Peyer's patch (tissue), 4 donors: ENCODE results near the gene MAN1C1. TPM values are rescaled to one million over a fixed set of nuclear protein-coding genes. Genes with fewer than 3 reads are reported as not detected.

Source experiments
- DNase-seq, 3 donors: peaks; one replicate each; pipeline ENCODE4 v3.0.0-alpha.2; 2017 to 2019
- H3K27ac ChIP-seq, 4 donors: fragments of 200-600 bp; sonication (generic); one replicate each; pipeline ENCODE4 v1.5.1; 2016 to 2019
- H3K27me3 ChIP-seq, 2 donors: fragments of 200-600 bp; sonication (generic); one replicate each; pipeline ENCODE4 v1.5.1; 2019
- H3K36me3 ChIP-seq, 3 donors: fragments of 200-600 bp; sonication (generic); one replicate each; pipeline ENCODE4 v1.5.1; 2016 to 2019
- H3K4me1 ChIP-seq, 4 donors: fragments of 200-600 bp; sonication (generic); one replicate each; pipeline ENCODE4 v1.5.1; 2016 to 2019
- H3K4me3 ChIP-seq, 4 donors: fragments of 200-600 bp; sonication (generic); 1 replicate in 3 of 4; 2 replicates in 1 of 4; pipeline ENCODE4 v1.5.1; 2016 to 2019; ENCODE audit warnings: mild to moderate bottlenecking in 1 of 4
- H3K9me3 ChIP-seq, 4 donors: fragments of 200-600 bp; sonication (generic); one replicate each; pipeline ENCODE4 v1.5.1; 2016 to 2019; ENCODE audit warnings: mild to moderate bottlenecking in 1 of 4
- POLR2A ChIP-seq, 2 donors: fragments of 450-650 bp; IDR thresholded peaks; one replicate each; pipeline ENCODE4 v1.5.1; 2017; ENCODE audit warnings: antibody characterized with exemption in 2 of 2, mild to moderate bottlenecking in 2 of 2, moderate library complexity in 2 of 2
- total RNA-seq, 4 donors: library from RNA; depleted of rRNA; stranded (reverse); fragments of >200 nt; gene quantifications; one replicate each; pipeline ENCODE4 v1.1.0, GENCODE V29; 2016
- TF ChIP-seq, protein P1 (sequence below), 6 experiments: fragments of 450-650 bp in 4 of 6; fragments of 200-600 bp in 2 of 6; sonication (generic) in 1 of 6; IDR thresholded peaks; one replicate each; pipeline ENCODE4 v1.5.1; 2017 to 2019; ENCODE audit warnings: antibody characterized with exemption in 6 of 6, mild to moderate bottlenecking in 3 of 6, moderate library complexity in 1 of 6

Gene MAN1C1
- total RNA-seq, result 10 to 100 TPM in 1 of 4 donors, 1 to 10 TPM in 3; 2.3 to 10.7 (median 6.7) TPM

DNA sequence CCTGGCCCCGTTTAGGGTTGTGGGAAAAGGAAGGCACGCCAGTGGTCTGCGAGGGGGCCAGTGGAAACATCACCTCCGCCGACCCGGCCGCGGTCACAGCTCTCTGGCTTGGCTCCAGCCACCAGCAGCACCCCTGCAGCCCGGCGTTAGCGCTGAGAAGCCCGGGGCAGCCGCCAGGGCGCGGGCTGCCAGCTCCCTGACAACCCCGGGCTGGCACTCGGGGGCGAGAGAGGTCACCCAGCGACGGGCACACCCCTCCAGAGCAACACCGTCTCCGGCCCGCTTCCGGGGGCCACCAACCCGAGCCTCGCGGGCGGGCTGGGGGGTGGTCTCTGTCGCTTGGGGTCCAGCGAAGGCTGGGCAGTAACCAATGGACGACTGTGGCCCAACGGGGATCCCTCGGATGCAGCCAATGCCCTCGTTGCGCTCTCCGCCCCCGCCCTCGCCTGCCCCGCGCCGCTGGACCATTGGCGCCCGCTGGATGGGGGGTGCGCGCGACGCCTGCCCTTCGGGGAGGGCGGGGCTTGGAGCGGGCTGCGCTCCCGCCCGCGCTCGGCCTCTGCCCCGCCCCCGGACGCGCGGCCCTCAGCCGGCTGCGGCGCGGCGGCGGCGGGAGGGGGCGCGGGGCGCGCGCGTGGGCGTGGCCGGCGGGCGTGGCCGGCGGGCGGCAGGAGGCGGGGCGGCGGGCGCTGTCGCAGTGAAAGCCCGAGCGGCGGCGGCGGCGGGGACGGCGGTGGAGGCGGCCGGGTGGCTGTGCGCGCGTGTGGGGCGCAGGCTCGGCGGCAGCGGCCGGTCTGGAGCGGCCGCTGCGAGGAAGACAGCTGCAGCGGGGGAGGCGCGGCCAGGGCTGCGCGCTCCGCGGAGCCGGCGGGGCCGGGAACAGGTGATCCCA is at the start of gene MAN1C1:
Gene MAN1C1, plus strand, starts transcription at position 697 of the 892 bp plus-strand sequence. CDS start 1,007 bp downstream, outside the sequence.
- TF ChIP-seq, protein P1, sequence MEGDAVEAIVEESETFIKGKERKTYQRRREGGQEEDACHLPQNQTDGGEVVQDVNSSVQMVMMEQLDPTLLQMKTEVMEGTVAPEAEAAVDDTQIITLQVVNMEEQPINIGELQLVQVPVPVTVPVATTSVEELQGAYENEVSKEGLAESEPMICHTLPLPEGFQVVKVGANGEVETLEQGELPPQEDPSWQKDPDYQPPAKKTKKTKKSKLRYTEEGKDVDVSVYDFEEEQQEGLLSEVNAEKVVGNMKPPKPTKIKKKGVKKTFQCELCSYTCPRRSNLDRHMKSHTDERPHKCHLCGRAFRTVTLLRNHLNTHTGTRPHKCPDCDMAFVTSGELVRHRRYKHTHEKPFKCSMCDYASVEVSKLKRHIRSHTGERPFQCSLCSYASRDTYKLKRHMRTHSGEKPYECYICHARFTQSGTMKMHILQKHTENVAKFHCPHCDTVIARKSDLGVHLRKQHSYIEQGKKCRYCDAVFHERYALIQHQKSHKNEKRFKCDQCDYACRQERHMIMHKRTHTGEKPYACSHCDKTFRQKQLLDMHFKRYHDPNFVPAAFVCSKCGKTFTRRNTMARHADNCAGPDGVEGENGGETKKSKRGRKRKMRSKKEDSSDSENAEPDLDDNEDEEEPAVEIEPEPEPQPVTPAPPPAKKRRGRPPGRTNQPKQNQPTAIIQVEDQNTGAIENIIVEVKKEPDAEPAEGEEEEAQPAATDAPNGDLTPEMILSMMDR (IDR thresholded peaks at IDR 0.05), result peak; percentile 28 to 52 (median 45)
- TF ChIP-seq POLR2A (IDR thresholded peaks at IDR 0.05), result no peak
- peaks cover 0 to 25% (median 9%) of the 10 kb centered on the region in 4 donors for H3K4me1 ChIP-seq
- H3K36me3 ChIP-seq, result no peaks in the 10 kb centered on the region
- peak within 1 kb of the TSS; percentile 70 to 92 (median 84) for H3K4me3 ChIP-seq
- H3K9me3 ChIP-seq, result no peaks in the 10 kb centered on the region
- peak; percentile 78 to 92 (median 89) for DNase-seq
- peak within 1 kb of the TSS; percentile 65 to 86 (median 82) for H3K27ac ChIP-seq
- no peaks in the 10 kb centered on the region for H3K27me3 ChIP-seq

DNA sequence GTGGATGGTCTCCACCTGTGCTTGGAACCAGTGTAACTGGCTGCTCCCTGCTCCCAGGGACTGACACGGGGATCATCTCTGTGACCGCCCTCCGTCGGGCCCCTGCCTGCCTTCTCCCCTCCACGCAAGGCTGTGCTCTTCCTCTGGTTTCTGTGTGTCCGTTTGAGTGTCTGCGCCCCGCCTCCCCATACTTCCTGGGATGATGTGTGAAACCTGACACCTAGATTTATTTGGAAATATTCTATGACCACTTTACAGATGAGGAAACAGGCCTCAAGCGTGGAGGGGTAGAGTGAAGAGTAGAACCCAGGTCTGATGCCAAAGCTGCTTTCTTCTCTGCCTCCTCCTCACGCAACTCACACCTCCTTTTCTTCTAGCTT is 48.9 kb upstream of the MAN1C1 start:
- H3K4me3 ChIP-seq, result no peak overlapping the region
- no peaks in the 10 kb centered on the region for H3K9me3 ChIP-seq
- TF ChIP-seq, protein P1 (IDR thresholded peaks at IDR 0.05), result no peak
- TF ChIP-seq POLR2A (IDR thresholded peaks at IDR 0.05), result no peak
- H3K27ac ChIP-seq, result peak overlapping the region; percentile 42 to 74 (median 54)
- peaks cover 0 to 30% (median 8%) of the 10 kb centered on the region in 4 donors for H3K4me1 ChIP-seq
- H3K36me3 ChIP-seq, result peaks cover 0 to 17% (median 0%) of the 10 kb centered on the region in 3 donors
- no peak for DNase-seq
- no peaks in the 10 kb centered on the region for H3K27me3 ChIP-seq

DNA sequence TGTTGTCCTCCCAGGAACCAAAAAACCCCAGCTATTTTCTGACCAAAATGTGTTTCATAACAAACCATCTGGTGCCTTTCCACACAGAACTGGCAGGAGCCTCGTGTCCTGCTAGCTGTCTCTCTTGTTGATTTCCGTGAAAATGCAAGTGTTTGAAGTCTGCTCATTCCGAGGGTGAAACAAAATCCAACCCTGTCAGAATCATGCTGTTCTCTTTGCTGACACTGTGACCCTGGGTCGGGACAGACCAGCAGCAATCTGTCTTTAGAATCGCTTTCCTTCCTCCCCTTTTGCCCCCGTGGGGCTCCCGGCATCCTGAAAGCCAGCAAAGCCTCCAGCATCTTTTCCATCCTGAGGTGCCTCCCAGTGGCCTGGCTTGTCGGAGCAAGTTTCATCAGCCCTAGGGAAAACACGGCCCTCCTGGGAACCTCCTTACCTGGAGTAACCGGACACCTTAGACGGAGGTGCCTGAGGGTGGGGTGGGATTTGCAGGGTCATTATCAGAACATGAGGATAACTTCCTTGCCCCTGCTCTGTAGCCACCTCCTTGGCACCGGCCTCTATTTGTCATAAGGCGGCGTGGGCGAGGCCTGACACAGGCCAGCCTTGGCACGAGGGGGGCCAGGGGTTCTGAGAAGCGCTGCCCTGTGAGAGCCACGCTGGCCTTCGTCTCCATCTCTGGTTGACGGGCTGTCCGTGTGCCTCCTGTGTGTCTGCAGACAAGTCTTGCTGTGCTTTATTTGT is 48.3 kb upstream of the MAN1C1 start:
- TF ChIP-seq POLR2A (IDR thresholded peaks at IDR 0.05), result no peak
- TF ChIP-seq, protein P1 (IDR thresholded peaks at IDR 0.05), result no peak
- peaks cover 0 to 17% (median 0%) of the 10 kb centered on the region in 3 donors for H3K36me3 ChIP-seq
- no peak for DNase-seq
- H3K27me3 ChIP-seq, result no peaks in the 10 kb centered on the region
- no peak overlapping the region for H3K4me3 ChIP-seq
- peak overlapping the region; percentile 42 to 74 (median 54) for H3K27ac ChIP-seq
- H3K9me3 ChIP-seq, result no peaks in the 10 kb centered on the region
- peaks cover 0 to 31% (median 6%) of the 10 kb centered on the region in 4 donors for H3K4me1 ChIP-seq

DNA sequence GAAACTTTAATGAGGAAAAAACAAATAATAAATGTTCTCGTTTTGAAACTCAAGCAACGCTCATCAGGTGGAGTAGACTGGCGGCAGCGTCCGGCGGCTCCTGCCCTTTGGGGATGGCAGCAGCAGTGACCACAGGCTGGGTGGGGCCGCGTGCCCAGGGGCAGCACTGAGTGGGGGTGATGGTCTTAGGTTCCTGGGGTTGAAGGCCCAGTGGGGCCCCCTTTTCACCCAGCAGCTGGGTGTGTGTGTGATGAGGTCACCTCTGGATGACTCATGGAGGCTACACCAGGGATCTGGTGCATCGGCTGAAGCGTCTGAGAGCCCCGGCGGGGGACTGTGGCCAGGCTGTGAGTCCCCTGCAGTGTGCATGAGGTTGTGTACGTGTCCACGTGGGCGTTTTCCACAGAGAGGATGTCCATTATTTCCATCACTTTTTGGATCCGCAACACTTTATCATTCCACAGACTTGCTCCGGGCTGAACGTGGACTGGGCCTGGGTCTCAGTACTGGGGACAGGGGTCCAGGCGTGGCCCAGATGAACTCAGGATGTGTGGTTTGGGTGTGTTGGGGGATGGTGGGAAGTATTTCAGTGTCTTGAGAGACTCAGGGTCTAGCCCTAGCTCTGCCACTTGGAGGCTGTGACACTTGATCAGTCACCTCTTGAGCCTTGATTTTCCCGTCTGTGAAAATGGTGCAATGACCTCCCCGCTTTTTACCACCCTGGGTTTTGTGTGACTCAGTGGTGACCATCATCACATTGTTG is 47.6 kb upstream of the MAN1C1 start:
- no peaks in the 10 kb centered on the region for H3K9me3 ChIP-seq
- TF ChIP-seq POLR2A (IDR thresholded peaks at IDR 0.05), result no peak
- TF ChIP-seq, protein P1 (IDR thresholded peaks at IDR 0.05), result no peak
- no peaks in the 10 kb centered on the region for H3K27me3 ChIP-seq
- H3K27ac ChIP-seq, result peak overlapping the region in 3 of 4 donors; percentile 22 to 74 (median 62)
- peaks cover 0 to 38% (median 8%) of the 10 kb centered on the region in 4 donors for H3K4me1 ChIP-seq
- H3K4me3 ChIP-seq, result no peak overlapping the region
- no peak for DNase-seq
- H3K36me3 ChIP-seq, result peaks cover 0 to 11% (median 0%) of the 10 kb centered on the region in 3 donors
